Activated naive CD8-positive, alpha-beta T cell treated with anti-CD3 and anti-CD28 coated beads, Interleukin-2, amount 50 U/mL, for 16 hours (primary cell): ENCODE data around the gene SLC43A2.
A peak's percentile ranks its signal among the peaks of the same experiment; 100 is the strongest.

ENCODE experiments used
- DNase-seq: peaks from one replicate; pipeline ENCODE4 v3.0.0-alpha.2; 2020; ENCODE audit warnings: low read depth, low spot score

Gene SLC43A2

GRCh38 chr17:1643999-1644492 is 15.4 kb upstream of the SLC43A2 start:
- DNase-seq: no peak

- DNase-seq: no peak
These were observed 14.8 kb upstream of the SLC43A2 start for GRCh38 chr17:1643293-1643998.

- no peak for DNase-seq
These were observed 12.4 kb upstream of the SLC43A2 start for GRCh38 chr17:1641065-1641403.

- no peak for DNase-seq
These were observed 11.9 kb upstream of the SLC43A2 start for GRCh38 chr17:1640329-1641064.

- no peak for DNase-seq
These were observed 11.0 kb upstream of the SLC43A2 start for GRCh38 chr17:1639549-1640180.

DNA sequence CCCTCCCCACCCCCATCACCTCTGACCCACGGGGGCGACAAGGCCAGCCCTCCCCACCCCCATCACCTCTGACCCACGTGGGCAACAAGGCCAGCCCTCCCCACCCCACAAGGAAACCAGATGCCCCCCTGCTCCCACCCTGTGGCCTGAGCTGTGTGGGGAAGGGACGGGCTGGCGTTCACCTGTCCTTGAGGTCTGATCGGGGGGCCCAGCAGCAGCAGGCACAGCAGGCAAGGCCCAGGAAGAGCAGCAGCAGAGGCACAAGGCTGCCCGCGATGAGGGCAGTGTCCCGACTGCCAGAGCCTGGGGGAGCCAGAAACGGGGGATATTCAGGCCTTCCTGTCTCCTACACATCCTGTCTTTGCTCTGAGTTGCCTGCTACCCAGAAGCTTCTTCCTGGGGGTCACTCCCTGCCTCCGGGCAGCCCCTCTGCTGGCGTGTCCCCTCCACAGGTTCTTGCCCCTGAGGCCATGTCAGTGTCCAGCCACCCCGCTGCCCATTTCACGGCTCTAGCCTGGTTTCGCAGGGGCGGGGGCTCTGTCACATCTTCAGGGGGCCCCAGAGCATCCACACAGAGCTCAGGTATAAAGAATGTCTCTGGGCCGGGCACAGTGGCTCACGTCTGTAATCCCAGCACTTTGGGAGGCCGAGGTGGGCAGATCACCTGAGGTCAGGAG is 10.1 kb upstream of the SLC43A2 start:
- DNase-seq: no peak

DNA sequence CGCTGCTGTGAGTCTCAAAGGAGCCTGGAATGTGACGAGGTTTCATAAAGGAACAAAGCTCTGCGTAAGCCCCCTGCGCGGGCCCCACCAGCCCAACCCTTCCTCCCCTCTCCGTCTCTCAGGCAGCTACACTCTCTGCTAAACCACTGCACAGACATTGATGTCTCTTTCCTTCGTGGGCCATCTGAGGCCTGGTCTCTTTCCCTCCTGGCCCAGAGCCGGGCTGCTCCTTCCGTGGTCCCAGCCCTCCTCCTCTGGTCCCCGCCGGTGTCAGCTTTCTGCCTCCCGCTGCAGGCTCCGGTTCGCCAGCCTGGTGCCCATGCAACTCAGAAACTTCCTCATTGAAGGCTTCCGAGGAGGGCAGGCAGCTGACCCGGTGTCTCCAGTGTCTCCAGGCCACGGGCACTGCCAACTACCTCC is 9.5 kb upstream of the SLC43A2 start:
- no peak for DNase-seq

DNA sequence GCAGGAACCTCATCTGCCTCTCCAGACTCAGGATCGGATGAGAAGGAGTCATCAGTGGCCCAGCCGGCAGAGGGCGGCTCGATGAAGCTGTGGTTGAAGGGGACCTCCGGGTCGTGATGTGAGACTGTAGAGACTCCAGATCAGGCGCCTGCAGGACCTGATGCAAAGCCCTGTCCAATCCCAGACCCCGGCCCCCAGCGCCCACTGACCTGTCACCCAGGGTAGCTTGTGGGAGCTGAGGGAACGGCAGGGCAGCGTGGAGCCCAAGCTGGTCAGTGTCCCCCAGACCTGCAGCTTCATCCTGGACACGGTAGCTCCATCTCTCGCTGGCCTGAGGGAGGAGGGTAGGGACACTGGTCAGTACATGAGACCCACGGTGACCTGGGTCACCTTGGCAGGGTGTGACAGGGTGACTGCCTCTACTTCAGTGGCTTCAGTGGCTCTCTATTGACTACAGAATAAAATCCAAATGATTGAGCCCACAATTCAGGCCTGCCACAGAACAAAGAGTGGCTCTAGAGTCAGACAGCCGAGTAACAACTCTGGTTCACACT is 8.2 kb upstream of the SLC43A2 start:
- no peak for DNase-seq

- no peak for DNase-seq
These were observed 7.2 kb upstream of the SLC43A2 start for GRCh38 chr17:1635675-1636465.

DNA sequence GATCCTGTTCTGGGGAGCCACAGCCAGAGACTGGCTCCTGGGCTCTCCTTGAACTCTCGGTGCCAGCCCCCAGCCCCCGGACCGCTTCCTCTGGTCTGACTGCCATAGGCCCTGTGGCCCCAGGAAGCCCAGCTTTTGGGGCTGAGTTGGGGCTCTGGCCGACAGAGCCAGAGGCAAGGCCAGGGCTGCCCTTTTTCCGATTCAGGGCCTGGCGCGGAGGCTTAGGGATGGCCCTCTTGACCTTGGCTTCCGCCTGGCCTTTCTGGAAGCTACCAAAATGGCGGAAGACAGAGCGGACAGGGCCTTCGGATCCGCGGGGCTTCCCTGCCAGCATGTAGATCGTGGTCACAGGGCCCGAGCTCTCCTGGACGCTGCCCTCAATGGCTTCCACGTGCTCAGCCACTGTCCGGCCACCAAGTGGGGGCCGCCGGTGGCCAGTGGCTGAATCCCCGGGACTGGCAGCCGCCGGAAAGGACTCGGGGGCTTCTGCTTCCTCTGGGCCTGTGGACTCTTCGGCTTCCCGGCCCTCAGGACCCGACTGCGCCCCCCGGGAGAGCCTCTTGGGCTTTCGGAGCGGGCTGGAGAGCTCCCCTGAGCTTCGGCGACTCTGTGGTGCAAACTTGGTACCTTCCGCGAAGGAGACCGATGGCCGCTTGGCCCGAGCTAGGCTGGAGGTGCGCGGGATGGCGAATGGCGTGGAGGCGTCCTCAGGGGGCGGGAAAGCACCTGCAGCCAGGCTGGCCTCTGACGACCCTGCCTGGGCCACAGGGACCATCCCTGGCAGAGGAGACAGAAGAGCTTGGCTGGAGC is 6.4 kb upstream of the SLC43A2 start:
- no peak for DNase-seq

DNA sequence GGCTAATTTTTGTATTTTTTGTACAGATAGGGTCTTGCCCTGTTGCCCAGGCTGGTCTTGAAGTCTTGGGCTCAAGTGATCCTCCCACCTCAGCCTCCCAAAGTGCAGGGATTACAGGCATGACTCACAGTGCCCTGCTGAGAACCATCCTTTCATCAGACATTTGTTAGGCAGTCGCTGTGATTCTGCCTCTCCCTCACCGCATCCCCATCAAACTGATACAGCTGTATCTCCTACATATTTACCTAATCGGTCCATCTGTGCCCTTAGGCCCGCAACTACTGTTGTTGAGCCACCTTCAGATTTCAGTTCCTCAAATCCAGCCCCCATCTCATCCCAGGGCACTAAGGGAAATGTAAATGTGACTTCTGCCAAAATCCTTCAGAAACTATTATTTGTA is 2.0 kb upstream of the SLC43A2 start:
- DNase-seq: no peak

DNA sequence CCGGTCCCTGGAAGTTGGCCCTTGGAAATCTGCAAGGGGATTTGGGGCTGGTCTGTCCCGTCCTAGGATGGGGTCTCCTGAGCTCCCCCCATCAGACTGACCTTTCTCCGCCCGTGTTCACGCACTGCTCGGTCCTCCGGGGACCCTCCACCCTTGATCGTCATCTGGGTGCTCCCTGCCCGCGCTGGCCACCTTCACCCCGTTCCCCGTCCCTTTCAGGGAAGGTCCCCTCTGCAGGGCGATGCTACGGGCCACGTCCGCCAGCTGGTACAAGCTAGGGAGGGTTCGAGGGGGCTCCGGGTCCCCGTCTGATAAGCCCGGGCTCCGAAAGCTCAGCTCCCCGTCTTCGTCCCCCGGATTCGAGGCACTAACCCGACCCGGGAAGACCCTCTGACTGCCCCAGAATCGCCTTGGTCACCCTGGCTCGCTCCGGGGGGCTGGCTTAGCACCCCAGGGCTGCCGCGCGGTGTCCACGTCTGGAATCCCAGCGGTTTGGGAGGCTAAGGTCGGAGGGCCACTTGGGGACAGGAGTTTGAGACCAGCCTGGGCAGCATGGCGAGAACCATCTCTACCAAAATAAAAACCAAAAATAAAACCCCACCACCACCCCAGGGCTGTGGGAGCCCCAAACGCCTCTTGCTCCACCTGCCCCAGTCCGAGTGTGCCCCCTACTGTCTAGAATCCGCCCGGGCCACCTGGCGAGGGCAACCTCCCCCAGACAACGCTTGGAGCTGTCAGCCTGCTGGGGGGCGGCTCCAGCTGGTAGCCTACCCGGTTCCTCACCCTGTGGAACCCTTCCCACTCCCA is 1.1 kb upstream of the SLC43A2 start:
- peak; percentile 43 for DNase-seq

DNA sequence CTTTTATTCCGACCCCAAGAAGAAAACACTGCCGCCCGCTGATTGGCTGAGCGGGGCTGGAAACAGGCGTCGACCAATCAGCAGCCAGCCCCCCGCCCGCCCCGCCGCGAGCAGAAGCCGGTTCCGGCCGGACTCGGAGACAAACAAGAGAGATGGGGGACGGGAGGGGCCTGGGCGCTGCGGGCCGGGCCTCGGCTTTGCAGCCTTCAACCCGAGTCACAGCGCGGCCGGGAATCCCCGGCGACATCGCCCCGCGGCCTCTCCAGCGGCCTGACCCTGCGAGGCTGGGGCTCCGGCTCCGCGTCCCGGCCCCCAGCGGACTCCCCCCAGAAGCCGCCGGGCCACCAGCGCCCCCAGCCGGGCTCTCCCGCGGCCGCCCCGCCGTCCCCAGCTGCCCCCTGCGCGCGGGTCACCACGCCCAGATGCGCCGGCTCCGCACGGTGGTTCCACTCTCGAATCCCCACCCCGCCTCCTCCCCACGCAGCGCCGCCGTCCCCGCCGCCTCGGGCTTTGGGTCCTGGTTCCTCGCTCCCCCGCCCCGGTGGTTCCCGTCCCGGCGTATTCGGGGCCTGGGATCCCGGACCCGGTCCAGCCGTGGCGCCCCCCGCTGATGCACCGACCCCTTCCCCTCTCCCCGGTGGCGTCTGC is 346 bp upstream of the SLC43A2 start:
- peak; percentile 86 for DNase-seq

DNA sequence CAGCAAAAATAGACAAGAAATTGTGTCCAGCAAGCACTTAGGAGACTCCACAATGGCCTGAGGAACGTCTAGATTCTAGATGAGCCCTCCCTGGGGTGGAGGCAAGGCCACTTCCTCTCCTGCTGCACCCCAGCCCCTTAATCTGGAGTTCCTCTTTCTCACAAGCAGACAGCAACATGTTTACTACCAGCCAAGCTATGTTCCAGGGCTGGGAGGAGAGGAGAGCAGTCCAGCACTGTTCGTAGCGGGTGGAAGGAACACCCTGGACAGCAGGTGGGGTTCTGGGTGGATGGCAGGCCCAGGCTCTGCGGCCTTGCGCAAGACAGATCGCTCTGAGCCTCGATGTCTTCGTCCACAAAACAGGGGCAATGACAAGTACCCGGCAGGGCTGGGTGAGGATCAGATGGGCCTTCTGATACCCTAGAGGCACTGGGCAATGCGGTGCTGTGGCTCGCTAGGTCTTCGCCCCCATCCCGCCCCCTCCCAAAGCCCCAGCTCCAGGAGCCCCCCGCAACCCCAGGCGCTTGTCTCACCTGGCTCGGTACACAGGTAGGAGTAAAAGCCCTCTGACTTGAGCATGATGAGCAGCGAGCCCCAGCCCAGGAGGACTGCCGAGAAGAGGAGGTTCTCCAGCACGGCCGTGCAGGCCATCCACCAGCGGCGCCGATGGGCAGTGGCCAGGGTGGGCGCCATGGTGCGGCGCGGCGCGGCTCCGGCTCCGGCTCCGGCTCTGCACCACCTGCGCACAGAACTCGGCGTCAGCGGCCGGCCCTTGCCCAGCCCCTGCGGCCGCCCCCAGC is 1.3 kb downstream of the SLC43A2 start:
- DNase-seq: no peak

DNA sequence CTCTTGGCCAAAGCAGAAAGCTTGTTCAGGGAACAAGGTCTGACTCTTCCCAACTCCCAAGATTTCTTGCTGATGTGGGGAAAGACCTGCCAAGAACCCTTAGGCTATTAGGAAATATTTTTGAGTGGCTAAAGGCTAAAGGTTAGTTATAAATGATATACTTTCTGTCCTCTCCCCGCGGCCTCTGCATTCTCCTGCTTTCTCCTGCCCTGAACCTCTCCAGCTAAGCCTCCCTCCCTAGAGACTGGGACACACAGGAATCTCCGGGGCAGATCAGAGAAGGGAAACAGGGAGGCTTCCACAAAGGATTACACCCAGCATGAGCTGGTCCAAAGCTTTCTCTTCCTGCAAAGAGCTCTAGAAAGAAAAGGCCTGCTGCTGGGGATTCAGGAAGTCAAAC is 2.3 kb downstream of the SLC43A2 start:
- no peak for DNase-seq

- DNase-seq: no peak
These were observed 3.1 kb downstream of the SLC43A2 start for GRCh38 chr17:1625581-1625980.

DNA sequence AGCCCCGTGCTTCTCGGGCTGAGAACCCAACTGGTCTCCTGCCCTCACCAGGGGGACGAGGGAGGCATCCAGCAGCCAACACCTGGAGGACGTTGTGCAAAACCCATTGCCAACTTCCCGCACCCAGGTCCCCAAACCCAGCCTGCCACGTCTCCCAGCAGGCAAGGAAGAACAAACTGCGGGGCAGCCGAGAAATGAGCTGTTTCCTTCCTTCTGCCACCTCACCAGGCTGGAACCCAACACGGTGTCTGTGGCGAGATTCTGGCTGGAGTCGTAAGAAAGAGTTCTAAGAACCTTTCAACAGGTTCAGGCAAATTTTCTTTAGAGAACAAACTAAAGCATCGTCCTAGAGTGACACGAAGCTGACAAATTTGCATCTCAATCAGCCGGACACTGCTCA is 3.6 kb downstream of the SLC43A2 start:
- DNase-seq: no peak

- DNase-seq: no peak
These were observed 4.0 kb downstream of the SLC43A2 start for GRCh38 chr17:1624650-1625049.
